B cell (primary cell): ENCODE measurements around the gene ALX1. TPM values are rescaled to one million over a fixed set of nuclear protein-coding genes. Genes with fewer than 3 reads are reported as not detected.

Experiments
- ATAC-seq: fragments of 200-7000 bp; cut with Tn5 transposase; one replicate; pipeline ENCODE4 v1.10.0; 2021; ENCODE audit warnings: low read depth, mild to moderate bottlenecking, moderate number of reproducible peaks, moderate library complexity
- CTCF ChIA-PET: fragments of 350-600 bp; sonication (Branson Sonifier 250); formaldehyde crosslinking; loops from one replicate; lab custom pipeline; 2021; ENCODE audit warnings: antibody characterized with exemption, inconsistent platforms; lab: Charles Lee
- POLR2A ChIA-PET: fragments of 350-600 bp; sonication (Branson Sonifier 250); formaldehyde crosslinking; loops from one replicate; lab custom pipeline; 2021; ENCODE audit warnings: antibody characterized with exemption; lab: Charles Lee
- DNase-seq: peaks from one replicate; pipeline ENCODE4 v3.0.0; 2013
- H2AFZ ChIP-seq: 2 replicates; pipeline ENCODE4 v1.6.1; 2012; ENCODE audit warnings: mild to moderate bottlenecking, low read depth, low read length; ENCODE audit not compliant: insufficient read depth, poor library complexity, severe bottlenecking
- H3K27ac ChIP-seq, 2 donors: 1 replicate in 1 of 2; 2 replicates in 1 of 2; pipeline ENCODE4 v1.5.1; 2012 to 2013; ENCODE audit warnings: low read length in 2 of 2, mild to moderate bottlenecking in 2 of 2, moderate library complexity in 1 of 2
- H3K27me3 ChIP-seq, 4 experiments: fragments of 200-600 bp in 1 of 4; sonication (generic) in 1 of 4; replicated peaks in 1 of 4; 1 replicate in 2 of 4; 2 replicates in 2 of 4; pipeline versions ENCODE4 v1.6.1 to v1.7.0; 2013 to 2016; ENCODE audit warnings: low read length in 3 of 4, mild to moderate bottlenecking in 2 of 4, mixed read lengths in 1 of 4, moderate library complexity in 1 of 4; ENCODE audit not compliant: insufficient read depth in 4 of 4, control insufficient read depth in 3 of 4; ENCODE audit errors: control extremely low read depth in 1 of 4
- H3K36me3 ChIP-seq, 2 experiments: replicated peaks in 1 of 2; 1 replicate in 1 of 2; 2 replicates in 1 of 2; pipeline versions ENCODE4 v1.6.1 to v1.7.1; 2013; ENCODE audit warnings: low read length in 1 of 2; ENCODE audit not compliant: insufficient read depth in 2 of 2, control insufficient read depth in 1 of 2; ENCODE audit errors: control extremely low read depth in 1 of 2, extremely low read depth in 1 of 2
- H3K4me1 ChIP-seq, 2 donors: fragments of 200-600 bp in 1 of 2; sonication (generic) in 1 of 2; 1 replicate in 1 of 2; 2 replicates in 1 of 2; pipeline versions ENCODE4 v1.5.1 to v1.6.1; 2013 to 2017; ENCODE audit warnings: low read length in 2 of 2; ENCODE audit not compliant: control insufficient read depth in 2 of 2, insufficient read depth in 2 of 2
- H3K4me2 ChIP-seq: replicated peaks from 2 replicates; pipeline ENCODE3; 2012; ENCODE audit warnings: mild to moderate bottlenecking, low read depth, low read length; ENCODE audit not compliant: poor library complexity, severe bottlenecking
- H3K4me3 ChIP-seq, 5 experiments: fragments of 200-600 bp in 1 of 5; sonication (generic) in 1 of 5; 1 replicate in 3 of 5; 2 replicates in 2 of 5; pipeline versions ENCODE4 v1.5.1 to v1.7.0; 2011 to 2016; ENCODE audit warnings: low read length in 4 of 5, mild to moderate bottlenecking in 4 of 5, low read depth in 2 of 5, control low read depth in 1 of 5, moderate library complexity in 1 of 5; ENCODE audit not compliant: insufficient read depth in 1 of 5; ENCODE audit errors: control extremely low read depth in 1 of 5, extremely low read depth in 1 of 5
- H3K79me2 ChIP-seq: fragments of 200-600 bp; sonication (generic); one replicate; pipeline ENCODE4 v1.6.0; 2016; ENCODE audit warnings: low read length; ENCODE audit not compliant: control insufficient read depth, insufficient read depth
- H3K9ac ChIP-seq: fragments of 200-600 bp; sonication (generic); 2 replicates; pipeline ENCODE4 v1.6.1; 2017; ENCODE audit warnings: mild to moderate bottlenecking, low read length, moderate library complexity
- H3K9me3 ChIP-seq, 3 donors: one replicate each; pipeline versions ENCODE4 v1.6.1 to v1.7.1; 2013; ENCODE audit warnings: low read length in 2 of 3; ENCODE audit not compliant: control insufficient read depth in 2 of 3, insufficient read depth in 1 of 3; ENCODE audit errors: control extremely low read depth in 1 of 3
- H4K20me1 ChIP-seq: 2 replicates; pipeline ENCODE4 v1.6.0; 2012; ENCODE audit warnings: mild to moderate bottlenecking, low read length; ENCODE audit not compliant: insufficient read depth, control insufficient read depth, poor library complexity, severe bottlenecking
- H3K27ac Mint-ChIP-seq: one replicate; pipeline ENCODE4 v1.8.0; 2021; ENCODE audit warnings: mixed read lengths
- H3K27me3 Mint-ChIP-seq: one replicate; pipeline ENCODE4 v1.8.0; 2021; ENCODE audit warnings: mixed read lengths
- H3K4me1 Mint-ChIP-seq: one replicate; pipeline ENCODE4 v1.8.0; 2021; ENCODE audit warnings: mixed read lengths
- H3K4me3 Mint-ChIP-seq: one replicate; pipeline ENCODE4 v1.8.0; 2021; ENCODE audit warnings: mixed read lengths
- H3K9me3 Mint-ChIP-seq: one replicate; pipeline ENCODE4 v1.8.0; 2022; ENCODE audit warnings: mixed read lengths; ENCODE audit not compliant: insufficient read depth
- EZH2 ChIP-seq: IDR thresholded peaks from 2 replicates; pipeline ENCODE4 v1.6.1; 2012; ENCODE audit warnings: borderline replicate concordance, low read depth, mild to moderate bottlenecking, moderate library complexity, low read length; ENCODE audit not compliant: insufficient read depth, poor library complexity, severe bottlenecking
- WGBS: methylation state at CpG from one replicate; pipeline ENCODE4 v1.1.5; 2013; ENCODE audit warnings: missing lambda C conversion rate; ENCODE audit not compliant: insufficient coverage; 5-methylcytosine and 5-hydroxymethylcytosine counted together
- intact Hi-C: fragments of 100-400 bp; cut with micrococcal nuclease; formaldehyde crosslinking; loops from one replicate; pipeline ENCODE4 v1.10.0; 2022
- polyA plus RNA-seq: library from polyadenylated mRNA; depleted of rRNA; stranded (reverse); fragments of >200 nt; gene quantifications from 2 replicates; pipeline ENCODE4 v1.2.3, GENCODE V29; 2012
- total RNA-seq, 2 donors: library from RNA; stranded (reverse); fragments of 120-200 nt in 1 of 2; gene quantifications; 1 replicate in 1 of 2; 2 replicates in 1 of 2; pipeline versions ENCODE4 v1.2.3 to v1.2.4, GENCODE V29; 2013 to 2022
- TF ChIP-seq, protein P1 (sequence below): fragments of 200-600 bp; IDR thresholded peaks from one replicate; pipeline ENCODE4 v1.8.0; 2022; ENCODE audit warnings: antibody characterized with exemption, mild to moderate bottlenecking

Gene ALX1
- total and polyA plus RNA-seq, 2 donors (not counting 1 experiment from before 2014, with no cell fraction given) = not detected

DNA sequence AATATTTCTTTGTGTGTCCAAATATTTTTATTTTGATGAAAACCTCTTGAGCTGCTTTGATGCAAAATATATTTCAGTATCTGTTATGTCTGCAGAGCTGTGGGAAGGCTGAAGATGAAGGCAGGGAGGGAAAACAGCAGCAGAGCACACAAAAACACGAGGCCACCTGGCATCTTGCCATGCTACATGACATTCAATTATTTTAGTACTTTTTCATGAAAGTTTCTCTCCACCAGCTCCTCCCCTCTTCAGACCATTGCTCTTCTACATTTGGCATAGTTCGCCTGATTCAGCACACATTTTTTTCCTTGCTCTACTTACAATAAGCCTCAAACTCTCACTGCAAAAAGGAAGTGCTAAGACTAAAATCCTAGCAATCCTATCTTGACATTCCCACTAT lies 4.6 kb upstream of the ALX1 start:
- H4K20me1 ChIP-seq = no peaks in the 10 kb centered on the region
- no peak overlapping the region for H3K4me3 ChIP-seq
- H3K27me3 ChIP-seq = peaks cover 0 to 46% (median 40%) of the 10 kb centered on the region in 4 experiments
- no peak overlapping the region for H3K27ac ChIP-seq
- H3K36me3 ChIP-seq = no peaks in the 10 kb centered on the region
- ChIA-PET CTCF (no interaction called here), POLR2A (no interaction called here)
- DNase-seq = no peak
- H3K9ac ChIP-seq = no peak overlapping the region
- Mint-ChIP-seq H3K4me1 (peaks cover 2% of the 10 kb centered on the region), H3K27me3 (peaks cover 62% of the 10 kb centered on the region), H3K9me3 (no peaks in the 10 kb centered on the region), H3K27ac (no peak overlapping the region), H3K4me3 (no peak overlapping the region)
- TF ChIP-seq, protein P1, sequence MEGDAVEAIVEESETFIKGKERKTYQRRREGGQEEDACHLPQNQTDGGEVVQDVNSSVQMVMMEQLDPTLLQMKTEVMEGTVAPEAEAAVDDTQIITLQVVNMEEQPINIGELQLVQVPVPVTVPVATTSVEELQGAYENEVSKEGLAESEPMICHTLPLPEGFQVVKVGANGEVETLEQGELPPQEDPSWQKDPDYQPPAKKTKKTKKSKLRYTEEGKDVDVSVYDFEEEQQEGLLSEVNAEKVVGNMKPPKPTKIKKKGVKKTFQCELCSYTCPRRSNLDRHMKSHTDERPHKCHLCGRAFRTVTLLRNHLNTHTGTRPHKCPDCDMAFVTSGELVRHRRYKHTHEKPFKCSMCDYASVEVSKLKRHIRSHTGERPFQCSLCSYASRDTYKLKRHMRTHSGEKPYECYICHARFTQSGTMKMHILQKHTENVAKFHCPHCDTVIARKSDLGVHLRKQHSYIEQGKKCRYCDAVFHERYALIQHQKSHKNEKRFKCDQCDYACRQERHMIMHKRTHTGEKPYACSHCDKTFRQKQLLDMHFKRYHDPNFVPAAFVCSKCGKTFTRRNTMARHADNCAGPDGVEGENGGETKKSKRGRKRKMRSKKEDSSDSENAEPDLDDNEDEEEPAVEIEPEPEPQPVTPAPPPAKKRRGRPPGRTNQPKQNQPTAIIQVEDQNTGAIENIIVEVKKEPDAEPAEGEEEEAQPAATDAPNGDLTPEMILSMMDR = no peak
- TF ChIP-seq EZH2 = no peak
- intact Hi-C loops = no loop called here
- H3K79me2 ChIP-seq = no peaks in the 10 kb centered on the region
- 0% methylated on average over 2 of the region's 2 CpGs for WGBS
- H3K9me3 ChIP-seq = peaks cover 0 to 23% (median 0%) of the 10 kb centered on the region in 3 donors
- H2AFZ ChIP-seq = no peak overlapping the region
- ATAC-seq = no peak
- peaks cover 5 to 7% of the 10 kb centered on the region in 2 donors for H3K4me1 ChIP-seq
- H3K4me2 ChIP-seq = no peak overlapping the region

DNA sequence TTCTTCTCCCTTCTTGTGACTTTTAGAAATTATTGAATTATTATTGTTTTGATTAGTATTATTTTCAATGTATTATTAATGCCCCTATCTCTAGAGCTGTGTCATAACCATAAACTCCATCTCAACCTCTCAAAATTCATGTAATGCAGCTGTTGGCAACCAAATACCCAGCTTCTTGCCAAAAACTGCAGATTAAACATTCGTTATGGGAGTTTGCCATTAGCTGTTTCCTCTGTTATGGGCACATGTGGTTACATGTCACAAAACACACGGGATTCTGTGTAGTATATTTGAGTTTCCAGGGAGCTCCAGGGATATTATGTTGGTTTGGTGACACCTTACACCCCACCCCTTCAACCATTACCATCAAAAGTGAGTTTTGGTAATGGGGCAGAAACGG lies 2.8 kb upstream of the ALX1 start:
- Mint-ChIP-seq H3K27me3 (peaks cover 77% of the 10 kb centered on the region), H3K9me3 (no peaks in the 10 kb centered on the region), H3K4me1 (peaks cover 10% of the 10 kb centered on the region), H3K27ac (no peak overlapping the region), H3K4me3 (no peak overlapping the region)
- H3K4me3 ChIP-seq = no peak overlapping the region
- H3K79me2 ChIP-seq = no peaks in the 10 kb centered on the region
- no peak overlapping the region for H3K4me2 ChIP-seq
- H2AFZ ChIP-seq = no peak overlapping the region
- peaks cover 0 to 57% (median 45%) of the 10 kb centered on the region in 4 experiments for H3K27me3 ChIP-seq
- peaks cover 0 to 27% (median 0%) of the 10 kb centered on the region in 3 donors for H3K9me3 ChIP-seq
- DNase-seq = no peak
- POLR2A ChIA-PET = no interaction called here
- CTCF ChIA-PET = no interaction called here
- H3K36me3 ChIP-seq = no peaks in the 10 kb centered on the region
- H3K4me1 ChIP-seq = peaks cover 8 to 11% of the 10 kb centered on the region in 2 donors
- H4K20me1 ChIP-seq = no peaks in the 10 kb centered on the region
- WGBS = no CpG with 5 or more reads among the region's 3 CpGs
- no peak for TF ChIP-seq EZH2
- TF ChIP-seq, protein P1 = no peak
- no peak overlapping the region for H3K9ac ChIP-seq
- ATAC-seq = no peak
- no peak overlapping the region for H3K27ac ChIP-seq
- intact Hi-C loops = no loop called here
